Neural progenitor cell (in vitro differentiated cells): ENCODE results near the gene GRID1. TPM values are rescaled to one million over a fixed set of nuclear protein-coding genes. Genes with fewer than 3 reads are reported as not detected.

Source experiments
- DNase-seq: peaks from one replicate; pipeline ENCODE4 v3.0.0-alpha.2; 2016; ENCODE audit warnings: low spot score
- H2AFZ ChIP-seq: fragments of 200-600 bp; sonication (generic); replicated peaks from 2 replicates; pipeline ENCODE4 v1.6.1; 2016; ENCODE audit warnings: antibody characterized with exemption
- H3F3A ChIP-seq: fragments of 200-600 bp; sonication (generic); 2 replicates; pipeline ENCODE4 v1.6.1; 2016; ENCODE audit warnings: antibody characterized with exemption, low read depth
- H3K27ac ChIP-seq: fragments of 200-600 bp; sonication (generic); 2 replicates; pipeline ENCODE4 v1.5.1; 2016; ENCODE audit warnings: mild to moderate bottlenecking
- H3K27me3 ChIP-seq: fragments of 200-600 bp; sonication (generic); 2 replicates; pipeline ENCODE4 v1.6.1; 2016; ENCODE audit warnings: mild to moderate bottlenecking, moderate library complexity
- H3K36me3 ChIP-seq: fragments of 200-600 bp; sonication (generic); 2 replicates; pipeline ENCODE4 v1.5.1; 2016
- H3K4me1 ChIP-seq: fragments of 200-600 bp; sonication (generic); 2 replicates; pipeline ENCODE4 v1.6.1; 2016; ENCODE audit warnings: mixed run types
- H3K4me2 ChIP-seq: fragments of 200-600 bp; sonication (generic); 2 replicates; pipeline ENCODE4 v1.6.1; 2016
- H3K4me3 ChIP-seq: fragments of 200-600 bp; sonication (generic); 2 replicates; pipeline ENCODE4 v1.5.1; 2016
- H3K79me2 ChIP-seq: fragments of 200-600 bp; sonication (generic); 2 replicates; pipeline ENCODE4 v1.6.1; 2016; ENCODE audit warnings: low read depth
- H3K9ac ChIP-seq: fragments of 200-600 bp; sonication (generic); 2 replicates; pipeline ENCODE4 v1.6.1; 2016
- H3K9me3 ChIP-seq: fragments of 200-600 bp; sonication (generic); 2 replicates; pipeline ENCODE4 v1.5.1; 2016; ENCODE audit warnings: low read depth
- H4K20me1 ChIP-seq: fragments of 200-600 bp; sonication (generic); 2 replicates; pipeline ENCODE4 v1.6.1; 2016; ENCODE audit warnings: low read depth
- H3K27ac Mint-ChIP-seq: 3 replicates; pipeline ENCODE4 v1.8.0; 2021; ENCODE audit warnings: mixed read lengths
- H3K27me3 Mint-ChIP-seq: 2 replicates; pipeline ENCODE4 v1.8.0; 2022; ENCODE audit warnings: low read depth, mild to moderate bottlenecking, inconsistent platforms, moderate library complexity, mixed read lengths; ENCODE audit not compliant: insufficient read depth
- H3K36me3 Mint-ChIP-seq: 3 replicates; pipeline ENCODE4 v1.8.0; 2021; ENCODE audit warnings: mixed read lengths
- H3K4me1 Mint-ChIP-seq: 3 replicates; pipeline ENCODE4 v1.8.0; 2021; ENCODE audit warnings: mixed read lengths
- H3K4me3 Mint-ChIP-seq: 3 replicates; pipeline ENCODE4 v1.8.0; 2021; ENCODE audit warnings: mild to moderate bottlenecking, moderate library complexity, mixed read lengths
- H3K9me3 Mint-ChIP-seq: 3 replicates; pipeline ENCODE4 v1.8.0; 2020; ENCODE audit warnings: mixed read lengths
- CTCF ChIP-seq: fragments of 200-600 bp; sonication (generic); IDR thresholded peaks from 2 replicates; pipeline ENCODE4 v1.5.1; 2017; ENCODE audit warnings: antibody characterized with exemption, mild to moderate bottlenecking
- EZH2 ChIP-seq: fragments of 200-600 bp; sonication (generic); IDR thresholded peaks from 2 replicates; pipeline ENCODE4 v1.6.1; 2017; ENCODE audit warnings: antibody characterized with exemption, mild to moderate bottlenecking, moderate library complexity
- EZH2phosphoT487 ChIP-seq: fragments of 200-600 bp; sonication (generic); IDR thresholded peaks from 2 replicates; pipeline ENCODE4 v1.6.1; 2017; ENCODE audit warnings: antibody characterized with exemption
- total RNA-seq: library from RNA; depleted of rRNA; stranded (reverse); fragments of >200 nt; gene quantifications from 2 replicates; pipeline ENCODE4 v1.2.3, GENCODE V29; 2015; ENCODE audit warnings: low replicate concordance

GRID1 gene
- total RNA-seq, 1 donor from 2014 or later: not detected

GRCh38 chr10:86130737-86131475 is 235.7 kb downstream of the GRID1 start:
- H3K4me3 Mint-ChIP-seq: no peak overlapping the region
- peaks cover 7% of the 10 kb centered on the region for H3K27me3 Mint-ChIP-seq
- no peak for DNase-seq
- Histone ChIP-seq H3K9me3 (no peaks in the 10 kb centered on the region), H3K36me3 (no peaks in the 10 kb centered on the region), H3F3A (no peaks in the 10 kb centered on the region), H3K4me3 (no peak overlapping the region), H3K27me3 (no peaks in the 10 kb centered on the region), H3K9ac (no peak overlapping the region), H3K79me2 (no peaks in the 10 kb centered on the region), H4K20me1 (no peaks in the 10 kb centered on the region), H3K27ac (no peak overlapping the region), H3K4me2 (no peak overlapping the region), H2AFZ (no peak overlapping the region), H3K4me1 (no peaks in the 10 kb centered on the region)
- no peak overlapping the region for H3K27ac Mint-ChIP-seq
- TF ChIP-seq EZH2phosphoT487: no peak
- no peak for TF ChIP-seq EZH2
- TF ChIP-seq CTCF: no peak
- peaks cover 5% of the 10 kb centered on the region for H3K9me3 Mint-ChIP-seq
- peaks cover 5% of the 10 kb centered on the region for H3K4me1 Mint-ChIP-seq
- H3K36me3 Mint-ChIP-seq: no peaks in the 10 kb centered on the region

GRCh38 chr10:86130041-86130440 is 236.6 kb downstream of the GRID1 start:
- TF ChIP-seq CTCF (no peak), EZH2 (no peak), EZH2phosphoT487 (no peak)
- Histone ChIP-seq H4K20me1 (no peaks in the 10 kb centered on the region), H3K9me3 (no peaks in the 10 kb centered on the region), H3F3A (no peaks in the 10 kb centered on the region), H3K27me3 (no peaks in the 10 kb centered on the region), H3K4me3 (no peak overlapping the region), H3K36me3 (no peaks in the 10 kb centered on the region), H2AFZ (no peak overlapping the region), H3K27ac (no peak overlapping the region), H3K4me1 (no peaks in the 10 kb centered on the region), H3K9ac (no peak overlapping the region), H3K79me2 (no peaks in the 10 kb centered on the region), H3K4me2 (no peak overlapping the region)
- Mint-ChIP-seq H3K27me3 (peaks cover 7% of the 10 kb centered on the region), H3K36me3 (no peaks in the 10 kb centered on the region), H3K9me3 (peaks cover 5% of the 10 kb centered on the region), H3K4me3 (no peak overlapping the region), H3K4me1 (peaks cover 5% of the 10 kb centered on the region), H3K27ac (no peak overlapping the region)
- no peak for DNase-seq

GRCh38 chr10:86128360-86128759 is 238.2 kb downstream of the GRID1 start:
- H3K4me1 Mint-ChIP-seq: peaks cover 5% of the 10 kb centered on the region

More at GRCh38 chr10:86128360-86128759, 238.2 kb downstream of the GRID1 start:
- H3K27ac Mint-ChIP-seq: no peak overlapping the region
- H3K9ac ChIP-seq: no peak overlapping the region
- no peak overlapping the region for H2AFZ ChIP-seq
- H3K4me1 ChIP-seq: no peaks in the 10 kb centered on the region
- H3K36me3 Mint-ChIP-seq: no peaks in the 10 kb centered on the region
- peaks cover 5% of the 10 kb centered on the region for H3K9me3 Mint-ChIP-seq
- H3K4me3 ChIP-seq: no peak overlapping the region
- DNase-seq: no peak
- H3K27me3 ChIP-seq: no peaks in the 10 kb centered on the region
- H3K9me3 ChIP-seq: no peaks in the 10 kb centered on the region
- H3F3A ChIP-seq: no peaks in the 10 kb centered on the region
- no peak overlapping the region for H3K4me3 Mint-ChIP-seq
- no peak for TF ChIP-seq CTCF
- TF ChIP-seq EZH2phosphoT487: no peak
- TF ChIP-seq EZH2: no peak
- peaks cover 7% of the 10 kb centered on the region for H3K27me3 Mint-ChIP-seq
- H3K4me2 ChIP-seq: no peak overlapping the region
- H3K36me3 ChIP-seq: no peaks in the 10 kb centered on the region
- no peaks in the 10 kb centered on the region for H4K20me1 ChIP-seq
- H3K27ac ChIP-seq: no peak overlapping the region
- H3K79me2 ChIP-seq: no peaks in the 10 kb centered on the region
